Umbilical cord (tissue), 2 donors: ENCODE data around the gene MME. TPM values are rescaled to one million over a fixed set of nuclear protein-coding genes. Genes with fewer than 3 reads are reported as not detected.
"Not testable (repeated sequence)": the region's sequence is repeated elsewhere in the genome, so short reads cannot be mapped to it uniquely, and the experiment has no call there.

Experiments used
- DNase-seq: peaks from one replicate; pipeline ENCODE4 v3.0.0-alpha.2; 2015; ENCODE audit warnings: low spot score
- total RNA-seq: library from RNA; depleted of rRNA; stranded (reverse); fragments of >200 nt; gene quantifications from one replicate; pipeline ENCODE4 v1.2.3, GENCODE V29; 2014; ENCODE audit warnings: low replicate concordance; ENCODE audit not compliant: insufficient read depth

The MME gene
- total RNA-seq, 1 donor from 2014 or later: 962 TPM

- no peak for DNase-seq
These were observed 4.4 kb downstream of the MME start for GRCh38 chr3:155084567-155084966.

- DNase-seq: no peak
These were observed 5.9 kb downstream of the MME start for GRCh38 chr3:155086051-155086450.

GRCh38 chr3:155088706-155089345 lies 8.7 kb downstream of the MME start:
- DNase-seq: peak; percentile 87

- no peak for DNase-seq
These were observed 9.4 kb downstream of the MME start for GRCh38 chr3:155089495-155089894.

- DNase-seq: no peak
These were observed 13.1 kb downstream of the MME start for GRCh38 chr3:155093261-155093660.

GRCh38 chr3:155096303-155097008 lies 16.3 kb downstream of the MME start:
- no peak for DNase-seq

- no peak for DNase-seq
These were observed 16.9 kb downstream of the MME start for GRCh38 chr3:155097009-155097349.

GRCh38 chr3:155101398-155101797 lies 21.3 kb downstream of the MME start:
- no peak for DNase-seq

GRCh38 chr3:155102329-155102728 lies 22.2 kb downstream of the MME start:
- DNase-seq: no peak

- DNase-seq: no peak
These were observed 23.6 kb downstream of the MME start for GRCh38 chr3:155103686-155104085.

GRCh38 chr3:155106119-155106518 lies 26.0 kb downstream of the MME start:
- DNase-seq: no peak

GRCh38 chr3:155110022-155110421 lies 29.9 kb downstream of the MME start:
- peak; percentile 45 for DNase-seq

- DNase-seq: no peak
These were observed 31.1 kb downstream of the MME start for GRCh38 chr3:155110996-155111901.

GRCh38 chr3:155111971-155112370 lies 31.9 kb downstream of the MME start:
- DNase-seq: no peak

- no peak for DNase-seq
These were observed 32.7 kb downstream of the MME start for GRCh38 chr3:155112661-155113389.

GRCh38 chr3:155124745-155125144 lies 44.6 kb downstream of the MME start:
- DNase-seq: not testable (repeated sequence)

- no peak for DNase-seq
These were observed 49.3 kb downstream of the MME start for GRCh38 chr3:155129396-155129795.

- no peak for DNase-seq
These were observed 49.9 kb downstream of the MME start for GRCh38 chr3:155130001-155130400.

GRCh38 chr3:155131104-155131503 lies 51.0 kb downstream of the MME start:
- DNase-seq: peak; percentile 76

- DNase-seq: not testable (repeated sequence)
These were observed 54.2 kb downstream of the MME start for GRCh38 chr3:155134311-155134710.

- no peak for DNase-seq
These were observed 54.9 kb downstream of the MME start for GRCh38 chr3:155135003-155135402.

GRCh38 chr3:155138677-155139076 lies 58.6 kb downstream of the MME start:
- no peak for DNase-seq
